GM12865 (cell line): ENCODE data around the gene ITIH3.

ENCODE experiments used
- DNase-seq: peaks from one replicate; pipeline ENCODE4 v3.0.0; 2010; ENCODE audit warnings: low read depth
- H3K4me3 ChIP-seq: 2 replicates; pipeline ENCODE4 v1.5.1; 2011; ENCODE audit warnings: mild to moderate bottlenecking, low read depth, low read length, control low read depth
- TF ChIP-seq, protein P1 (sequence below): IDR thresholded peaks from 2 replicates; pipeline ENCODE4 v1.5.1; 2011; ENCODE audit warnings: low read length, control low read depth, low read depth, inconsistent platforms; ENCODE audit not compliant: insufficient read depth; ENCODE audit errors: missing control alignments

Gene ITIH3

DNA sequence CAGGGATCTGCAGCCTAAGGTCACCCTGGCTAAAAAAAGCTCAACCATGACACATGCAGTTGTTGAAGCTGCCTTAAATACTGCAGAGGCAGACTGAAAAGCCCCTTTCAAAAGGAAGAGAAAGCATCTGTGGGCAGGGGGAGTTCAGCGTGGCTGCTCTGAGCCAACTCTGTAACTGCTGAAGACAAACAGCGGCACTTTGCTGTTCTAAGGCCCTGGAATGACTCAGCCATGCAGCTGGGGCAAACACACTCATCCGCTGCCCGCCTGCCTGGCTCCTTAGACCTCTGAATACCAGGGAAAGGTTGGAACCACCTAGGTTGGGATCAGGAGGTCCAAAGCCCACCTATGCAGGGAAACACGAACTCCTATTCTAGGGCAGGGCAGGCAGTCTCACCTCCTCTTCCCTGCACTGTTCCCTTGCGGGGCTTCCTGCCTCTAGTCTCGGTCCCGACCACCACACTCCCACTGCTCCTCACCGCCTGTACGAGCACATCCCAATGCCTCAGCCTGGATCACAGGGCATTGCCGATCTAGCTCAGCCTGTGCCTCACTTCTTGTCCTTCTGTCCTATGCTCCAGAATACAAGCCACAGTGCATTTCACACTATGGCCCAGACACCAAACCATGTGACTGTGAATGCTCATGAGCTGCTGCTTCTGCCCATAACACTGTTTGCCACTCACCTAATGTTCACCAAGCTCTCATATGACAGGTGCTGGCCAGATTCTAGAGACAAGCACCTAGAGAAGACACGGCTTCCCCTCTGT, 46.8 kb downstream of the ITIH3 start:
- H3K4me3 ChIP-seq, result no peak overlapping the region
- peak; percentile 15 for DNase-seq
- TF ChIP-seq, protein P1, sequence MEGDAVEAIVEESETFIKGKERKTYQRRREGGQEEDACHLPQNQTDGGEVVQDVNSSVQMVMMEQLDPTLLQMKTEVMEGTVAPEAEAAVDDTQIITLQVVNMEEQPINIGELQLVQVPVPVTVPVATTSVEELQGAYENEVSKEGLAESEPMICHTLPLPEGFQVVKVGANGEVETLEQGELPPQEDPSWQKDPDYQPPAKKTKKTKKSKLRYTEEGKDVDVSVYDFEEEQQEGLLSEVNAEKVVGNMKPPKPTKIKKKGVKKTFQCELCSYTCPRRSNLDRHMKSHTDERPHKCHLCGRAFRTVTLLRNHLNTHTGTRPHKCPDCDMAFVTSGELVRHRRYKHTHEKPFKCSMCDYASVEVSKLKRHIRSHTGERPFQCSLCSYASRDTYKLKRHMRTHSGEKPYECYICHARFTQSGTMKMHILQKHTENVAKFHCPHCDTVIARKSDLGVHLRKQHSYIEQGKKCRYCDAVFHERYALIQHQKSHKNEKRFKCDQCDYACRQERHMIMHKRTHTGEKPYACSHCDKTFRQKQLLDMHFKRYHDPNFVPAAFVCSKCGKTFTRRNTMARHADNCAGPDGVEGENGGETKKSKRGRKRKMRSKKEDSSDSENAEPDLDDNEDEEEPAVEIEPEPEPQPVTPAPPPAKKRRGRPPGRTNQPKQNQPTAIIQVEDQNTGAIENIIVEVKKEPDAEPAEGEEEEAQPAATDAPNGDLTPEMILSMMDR, result no peak

DNA sequence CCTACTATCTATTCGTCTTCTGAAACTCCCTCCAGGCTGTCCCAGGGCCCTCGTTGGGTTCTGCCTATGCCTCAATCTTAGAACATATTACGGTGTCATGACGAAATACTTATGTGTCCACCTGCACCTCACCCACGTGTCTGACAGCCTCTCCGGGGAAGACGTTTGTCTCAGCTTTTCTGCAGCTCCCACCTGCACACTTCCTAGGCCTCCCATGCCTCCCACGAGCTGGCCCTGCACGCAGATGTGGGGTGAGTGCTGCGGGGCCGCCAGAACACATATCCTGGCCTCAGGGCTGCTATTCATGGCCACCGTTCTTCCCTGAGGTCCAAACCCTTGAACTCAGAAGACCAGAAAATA, 47.4 kb downstream of the ITIH3 start:
- no peak overlapping the region for H3K4me3 ChIP-seq
- no peak for DNase-seq
- TF ChIP-seq, protein P1, result no peak

DNA sequence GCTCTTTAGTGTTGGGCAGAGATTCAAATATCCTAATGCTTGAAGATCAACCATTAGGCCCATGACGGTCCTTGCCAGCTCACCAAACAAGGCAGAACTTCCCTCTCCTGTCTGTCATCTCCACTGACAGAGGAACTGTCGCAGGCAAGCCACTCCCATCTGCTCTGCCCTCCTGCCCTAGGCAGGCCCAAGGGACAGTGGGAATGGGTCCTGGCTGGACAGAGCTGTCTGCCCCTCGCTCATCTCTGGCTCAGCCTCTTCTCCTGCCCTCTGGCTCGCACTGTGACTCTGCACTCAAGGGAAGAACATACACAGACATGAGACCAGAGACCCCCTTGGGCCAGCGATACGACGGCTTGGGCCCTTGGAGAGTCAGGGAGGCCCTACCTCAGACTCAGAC, 47.8 kb downstream of the ITIH3 start:
- no peak overlapping the region for H3K4me3 ChIP-seq
- DNase-seq, result no peak
- TF ChIP-seq, protein P1, result no peak

DNA sequence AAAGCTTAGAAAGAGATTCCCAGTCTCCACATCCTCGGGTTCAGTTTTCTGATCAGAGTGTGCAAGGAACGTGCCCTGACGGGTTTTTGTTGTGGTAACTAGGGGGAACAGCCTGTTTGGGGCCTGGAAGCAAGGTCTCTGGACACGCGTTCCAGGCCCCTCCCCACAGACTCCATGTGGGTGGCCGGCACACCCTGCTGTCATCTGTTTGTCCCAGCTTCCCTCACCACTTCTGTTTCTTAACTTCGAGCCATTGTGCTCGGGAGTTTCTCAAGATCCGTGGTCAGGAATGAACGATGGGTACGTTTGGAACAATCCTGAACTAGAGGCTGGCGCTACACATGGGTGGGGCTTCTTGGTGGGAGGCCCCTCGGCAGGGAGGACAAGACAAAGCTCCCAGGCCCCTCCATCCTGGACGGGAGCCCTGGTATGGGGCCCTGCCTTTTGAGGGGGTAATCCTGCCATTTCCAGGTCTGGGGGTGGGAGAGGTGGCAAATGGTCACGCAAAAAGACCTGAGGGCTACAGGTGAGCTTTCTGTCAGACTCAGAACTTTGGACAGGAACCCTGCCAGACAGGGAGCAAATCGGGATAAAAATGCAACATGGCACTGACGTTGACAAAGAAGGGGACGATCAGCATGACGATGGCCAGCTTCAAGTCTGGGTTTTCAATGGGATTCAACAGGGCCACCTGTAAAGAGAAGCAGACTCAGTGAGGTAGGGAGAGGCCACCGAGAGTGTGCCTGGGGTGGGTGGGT, 48.7 kb downstream of the ITIH3 start:
- TF ChIP-seq, protein P1, result no peak
- no peak for DNase-seq
- no peak overlapping the region for H3K4me3 ChIP-seq

DNA sequence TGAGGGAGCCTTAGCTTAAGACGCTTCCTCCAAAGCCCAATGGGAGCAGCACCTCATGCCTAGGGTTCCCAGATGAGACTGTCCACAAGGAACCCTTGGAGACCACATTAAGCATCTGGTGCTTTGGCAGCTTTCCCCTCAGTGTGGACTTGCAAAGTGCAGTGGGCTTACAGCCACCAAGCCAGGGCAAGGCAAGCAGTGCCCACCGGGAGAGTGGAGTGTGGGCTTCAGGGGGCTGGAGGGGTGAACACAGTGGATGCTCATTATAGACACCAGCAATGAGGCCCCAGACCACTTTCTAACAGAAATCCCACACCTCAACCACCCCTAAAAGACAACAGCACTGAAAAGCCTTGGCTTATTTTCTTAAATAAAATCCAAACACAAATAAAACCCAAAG, 49.3 kb downstream of the ITIH3 start:
- no peak for DNase-seq
- TF ChIP-seq, protein P1, result no peak
- no peak overlapping the region for H3K4me3 ChIP-seq

DNA sequence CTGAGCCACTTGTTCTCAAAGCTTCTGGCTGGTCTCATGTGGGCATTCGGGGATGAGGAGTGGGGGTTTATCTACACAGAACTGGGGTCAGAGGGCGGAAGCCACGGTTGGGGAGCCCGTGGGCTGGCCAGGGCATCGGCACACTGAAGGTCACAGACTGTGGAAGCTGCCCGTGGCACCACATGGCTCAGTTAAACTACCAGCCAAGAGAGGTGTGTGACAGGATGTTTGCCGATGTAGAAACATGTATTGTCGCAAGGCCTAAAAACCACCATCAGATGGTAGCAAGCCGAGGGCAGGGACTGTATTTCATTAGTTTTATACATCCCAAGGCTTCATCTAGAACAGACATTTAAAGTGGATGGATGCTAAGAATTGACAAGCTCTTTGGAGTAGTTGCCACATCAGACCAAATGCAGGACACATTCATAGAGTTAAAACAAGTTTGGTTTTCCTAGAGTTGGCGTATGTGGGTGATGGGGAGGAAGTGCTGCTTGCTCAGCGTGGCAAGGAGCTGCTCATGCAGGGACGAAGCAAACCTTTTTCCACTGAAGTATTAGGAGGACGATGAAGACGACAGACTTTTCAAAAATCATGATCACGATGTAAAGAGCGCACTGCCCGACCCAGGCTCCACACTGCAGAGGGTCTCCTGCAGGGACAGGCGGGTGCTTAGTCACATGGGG, 49.8 kb downstream of the ITIH3 start:
- no peak for DNase-seq
- H3K4me3 ChIP-seq, result no peak overlapping the region
- TF ChIP-seq, protein P1, result no peak
